GM23248 (cell line): ENCODE measurements around the gene SASS6. TPM values are rescaled to one million over a fixed set of nuclear protein-coding genes. Genes with fewer than 3 reads are reported as not detected.

Source experiments
- DNase-seq: peaks from one replicate; pipeline ENCODE4 v3.0.0-alpha.2; 2015
- H2AFZ ChIP-seq: fragments of 200-600 bp; sonication (generic); 2 replicates; pipeline ENCODE4 v1.6.1; 2016; ENCODE audit warnings: antibody characterized with exemption
- H3F3A ChIP-seq: fragments of 200-600 bp; sonication (generic); 2 replicates; pipeline ENCODE4 v1.6.1; 2016; ENCODE audit warnings: mild to moderate bottlenecking, antibody characterized with exemption, mixed run types; ENCODE audit not compliant: insufficient read depth
- H3K27ac ChIP-seq: fragments of 200-600 bp; sonication (generic); 2 replicates; pipeline ENCODE4 v1.5.1; 2016; ENCODE audit warnings: mild to moderate bottlenecking
- H3K27me3 ChIP-seq: fragments of 200-600 bp; sonication (generic); replicated peaks from 2 replicates; pipeline ENCODE4 v1.6.1; 2016; ENCODE audit warnings: mild to moderate bottlenecking; ENCODE audit not compliant: insufficient read depth
- H3K36me3 ChIP-seq: fragments of 200-600 bp; sonication (generic); 2 replicates; pipeline ENCODE4 v1.6.1; 2016; ENCODE audit warnings: low read depth, mild to moderate bottlenecking
- H3K4me1 ChIP-seq: fragments of 200-600 bp; sonication (generic); 2 replicates; pipeline ENCODE4 v1.6.1; 2016; ENCODE audit warnings: mild to moderate bottlenecking; ENCODE audit not compliant: insufficient read depth
- H3K4me2 ChIP-seq: fragments of 200-600 bp; sonication (generic); one replicate; pipeline ENCODE4 v1.6.1; 2016; ENCODE audit warnings: mild to moderate bottlenecking; ENCODE audit not compliant: unreplicated experiment
- H3K4me3 ChIP-seq: fragments of 200-600 bp; sonication (generic); 2 replicates; pipeline ENCODE4 v1.5.1; 2016; ENCODE audit warnings: mild to moderate bottlenecking
- H3K79me2 ChIP-seq: fragments of 200-600 bp; sonication (generic); 2 replicates; pipeline ENCODE4 v1.6.1; 2016; ENCODE audit warnings: mild to moderate bottlenecking; ENCODE audit not compliant: insufficient read depth
- H3K9ac ChIP-seq: fragments of 200-600 bp; sonication (generic); 2 replicates; pipeline ENCODE4 v1.6.1; 2016; ENCODE audit warnings: mild to moderate bottlenecking
- H3K9me2 ChIP-seq: fragments of 200-600 bp; sonication (generic); 2 replicates; pipeline ENCODE4 v1.6.1; 2016; ENCODE audit warnings: mixed run types, mild to moderate bottlenecking, moderate library complexity; ENCODE audit not compliant: insufficient read depth
- H3K9me3 ChIP-seq: fragments of 200-600 bp; sonication (generic); one replicate; pipeline ENCODE4 v1.6.1; 2017; ENCODE audit warnings: low read depth
- H4K20me1 ChIP-seq: fragments of 200-600 bp; sonication (generic); 2 replicates; pipeline ENCODE4 v1.6.0; 2016; ENCODE audit not compliant: insufficient read depth
- EZH2 ChIP-seq: fragments of 200-600 bp; sonication (generic); IDR thresholded peaks from 2 replicates; pipeline ENCODE4 v1.6.1; 2018; ENCODE audit warnings: antibody characterized with exemption, mild to moderate bottlenecking; ENCODE audit not compliant: insufficient read depth, poor library complexity, severe bottlenecking
- EZH2phosphoT487 ChIP-seq: fragments of 200-600 bp; sonication (generic); IDR thresholded peaks from 2 replicates; pipeline ENCODE4 v1.6.1; 2018; ENCODE audit warnings: antibody characterized with exemption, moderate library complexity, mild to moderate bottlenecking, low read depth; ENCODE audit not compliant: insufficient read depth
- WGBS, 2 experiments: methylation state at CpG; one replicate each; pipeline ENCODE4 v1.1.6; 2015 to 2017; ENCODE audit warnings: low lambda C conversion rate in 2 of 2, low coverage in 1 of 2; ENCODE audit errors: missing lambda C conversion rate in 2 of 2; 5-methylcytosine and 5-hydroxymethylcytosine counted together
- in situ Hi-C: fragments of 300-500 bp; cut with MboI; formaldehyde crosslinking; loops from 2 replicates; pipeline ENCODE4 v1.15.0; 2020
- polyA plus RNA-seq: library from polyadenylated mRNA; unstranded; fragments of >200 nt; fragmentation: Nextera tagmentation; extraction: Ambion mirVana; gene quantifications from 2 replicates; pipeline ENCODE4 v1.2.1, GENCODE V29; 2016
- total RNA-seq: library from RNA; depleted of rRNA; stranded (reverse); fragments of >200 nt; shearing (Covaris generic); gene quantifications from 2 replicates; pipeline ENCODE4 v1.2.3, GENCODE V29; 2014

SASS6 gene
- total and polyA plus RNA-seq, 2 experiments from 2014 or later: 2.3 to 2.4 TPM

DNA sequence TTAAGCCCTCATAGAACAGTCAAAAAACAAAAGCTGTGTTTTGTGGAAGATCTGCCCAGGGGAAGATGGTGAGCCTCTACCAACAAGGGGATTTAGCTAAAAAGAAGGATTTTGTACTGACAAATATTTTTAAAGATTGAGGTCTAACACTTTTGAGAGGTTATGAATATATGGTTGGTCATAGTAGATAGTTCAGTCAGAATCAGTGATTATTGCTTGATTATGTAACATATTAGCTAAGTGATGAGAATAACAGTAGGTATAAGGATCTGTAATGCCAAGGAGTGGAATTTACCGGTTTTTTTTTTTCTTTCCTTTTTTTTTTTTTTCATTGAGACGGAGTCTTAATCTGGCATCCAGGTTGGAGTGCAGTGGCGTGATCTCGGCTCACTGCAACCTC is 79.0 kb downstream of the SASS6 start:
- Histone ChIP-seq H3K9me3 (no peaks in the 10 kb centered on the region), H3K4me2 (no peak overlapping the region), H3K9me2 (no peaks in the 10 kb centered on the region), H3K27me3 (no peaks in the 10 kb centered on the region), H3K27ac (no peak overlapping the region), H3K9ac (no peak overlapping the region), H2AFZ (no peak overlapping the region), H4K20me1 (no peaks in the 10 kb centered on the region), H3K4me1 (0 out of 2 replicates have a peak, but pooled peaks cover 5% of the 10 kb centered on the region), H3K4me3 (no peak overlapping the region), H3F3A (no peaks in the 10 kb centered on the region), H3K79me2 (peaks cover 99% of the 10 kb centered on the region), H3K36me3 (0 out of 2 replicates have a peak, but pooled peaks cover 5% of the 10 kb centered on the region)
- WGBS, 2 experiments: 95 to 100% methylated on average over 4 of the region's 4 CpGs
- TF ChIP-seq EZH2phosphoT487: no peak
- no peak for TF ChIP-seq EZH2
- DNase-seq: no peak
- in situ Hi-C loops: no loop called here

DNA sequence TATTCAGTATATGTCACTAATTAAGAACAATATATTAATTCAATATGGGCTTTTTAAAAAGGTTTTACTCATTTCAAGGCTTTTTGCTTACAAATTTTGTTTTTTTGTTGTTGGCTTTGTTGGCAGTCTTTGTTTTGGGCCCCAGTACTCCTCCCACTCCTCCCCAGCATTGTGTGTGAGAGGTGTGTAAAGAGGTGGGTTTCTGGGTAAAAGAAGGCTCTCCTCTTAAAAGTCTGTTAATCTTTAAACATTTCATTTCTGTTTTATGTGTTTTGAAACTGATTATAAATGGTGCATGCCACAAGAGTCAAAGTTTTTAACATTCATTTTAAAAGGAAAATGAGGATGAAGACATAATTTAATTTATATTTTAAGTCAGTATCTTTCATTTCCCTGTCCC is 79.6 kb downstream of the SASS6 start:
- no peak overlapping the region for H2AFZ ChIP-seq

DNA sequence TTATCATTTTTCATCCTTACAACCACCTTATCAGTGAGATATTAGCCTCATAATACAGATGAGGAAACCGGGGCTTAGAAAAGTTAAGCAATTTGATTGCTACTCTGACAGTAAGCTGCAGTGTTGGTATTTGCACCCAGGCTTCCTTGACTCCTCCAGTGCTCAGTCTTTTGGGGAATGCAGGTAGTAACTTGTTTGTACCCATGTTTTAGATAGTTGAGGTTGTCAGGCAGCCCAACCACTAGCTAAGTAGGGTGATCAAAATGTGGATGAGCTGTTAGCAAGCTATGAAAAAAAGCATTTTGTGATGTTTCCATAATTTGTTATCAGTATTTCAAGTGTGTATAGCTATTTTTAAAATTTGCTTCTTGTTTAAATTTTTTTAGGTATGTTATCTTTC is 80.8 kb downstream of the SASS6 start:
- Histone ChIP-seq H3K9ac (no peak overlapping the region), H3K4me3 (no peak overlapping the region), H4K20me1 (0 out of 2 replicates have a peak, but pooled peaks cover 6% of the 10 kb centered on the region), H3K9me2 (no peaks in the 10 kb centered on the region), H3K4me1 (0 out of 2 replicates have a peak, but pooled peaks cover 5% of the 10 kb centered on the region), H3F3A (no peaks in the 10 kb centered on the region), H3K27ac (no peak overlapping the region), H3K4me2 (no peak overlapping the region), H3K36me3 (0 out of 2 replicates have a peak, but pooled peaks cover 5% of the 10 kb centered on the region), H3K79me2 (peaks cover 99% of the 10 kb centered on the region), H3K9me3 (no peaks in the 10 kb centered on the region), H3K27me3 (no peaks in the 10 kb centered on the region), H2AFZ (no peak overlapping the region)
- 94 to 100% methylated on average over 1 of the region's 1 CpG for WGBS, 2 experiments
- in situ Hi-C loops: no loop called here
- no peak for DNase-seq
- TF ChIP-seq EZH2phosphoT487 (no peak), EZH2 (no peak)

More for the DNA sequence above, 79.6 kb downstream of the SASS6 start:
- no peak for TF ChIP-seq EZH2phosphoT487
- TF ChIP-seq EZH2: no peak
- DNase-seq: no peak
- Histone ChIP-seq H3K9ac (no peak overlapping the region), H3K9me2 (no peaks in the 10 kb centered on the region), H3K79me2 (peaks cover 99% of the 10 kb centered on the region), H3F3A (no peaks in the 10 kb centered on the region), H3K27me3 (no peaks in the 10 kb centered on the region), H3K9me3 (no peaks in the 10 kb centered on the region), H4K20me1 (no peaks in the 10 kb centered on the region), H3K27ac (no peak overlapping the region), H3K4me3 (no peak overlapping the region), H3K36me3 (0 out of 2 replicates have a peak, but pooled peaks cover 5% of the 10 kb centered on the region), H3K4me1 (0 out of 2 replicates have a peak, but pooled peaks cover 5% of the 10 kb centered on the region), H3K4me2 (no peak overlapping the region)
- in situ Hi-C loops: no loop called here

DNA sequence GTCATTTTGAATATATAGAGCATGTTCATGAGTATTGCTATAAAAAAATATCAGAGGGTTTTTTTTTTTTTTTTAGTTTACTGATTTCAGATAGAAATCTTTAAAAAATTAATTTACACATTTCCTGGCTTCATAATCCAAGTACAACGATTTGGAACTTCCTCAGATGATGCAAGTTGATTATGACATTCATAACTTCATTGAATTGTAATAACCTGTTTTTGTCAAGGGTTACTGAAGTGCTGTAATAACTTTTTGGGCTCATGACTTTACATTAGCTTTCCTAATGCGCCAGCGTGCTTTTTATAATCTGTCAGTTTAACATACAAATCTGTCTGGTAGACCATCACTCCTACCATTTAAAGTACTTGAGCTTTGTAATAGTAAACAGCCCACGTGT is 81.3 kb downstream of the SASS6 start:
- in situ Hi-C loops: no loop called here
- Histone ChIP-seq H4K20me1 (0 out of 2 replicates have a peak, but pooled peaks cover 6% of the 10 kb centered on the region), H3F3A (no peaks in the 10 kb centered on the region), H3K27ac (no peak overlapping the region), H3K4me1 (0 out of 2 replicates have a peak, but pooled peaks cover 5% of the 10 kb centered on the region), H3K79me2 (peaks cover 99% of the 10 kb centered on the region), H3K36me3 (0 out of 2 replicates have a peak, but pooled peaks cover 5% of the 10 kb centered on the region), H3K27me3 (no peaks in the 10 kb centered on the region), H2AFZ (no peak overlapping the region), H3K4me3 (no peak overlapping the region), H3K9me2 (no peaks in the 10 kb centered on the region), H3K9me3 (no peaks in the 10 kb centered on the region), H3K9ac (no peak overlapping the region), H3K4me2 (no peak overlapping the region)
- TF ChIP-seq EZH2 (no peak), EZH2phosphoT487 (no peak)
- no peak for DNase-seq
- 74 to 75% methylated on average over 4 of the region's 4 CpGs for WGBS, 2 experiments
